Stimulated activated CD4-positive, alpha-beta T cell treated with anti-CD3 and anti-CD28 coated beads, Interleukin-12 subunit alpha, Interleukin-12 subunit beta, amount 100 ng/mL, for 24 hours (primary cell): Measurements from ENCODE around the gene CCND1.

Experiments used
- DNase-seq, 2 experiments: peaks; one replicate each; pipeline ENCODE4 v3.0.0-alpha.2; 2020; ENCODE audit warnings: low read depth in 2 of 2

CCND1 gene

DNA sequence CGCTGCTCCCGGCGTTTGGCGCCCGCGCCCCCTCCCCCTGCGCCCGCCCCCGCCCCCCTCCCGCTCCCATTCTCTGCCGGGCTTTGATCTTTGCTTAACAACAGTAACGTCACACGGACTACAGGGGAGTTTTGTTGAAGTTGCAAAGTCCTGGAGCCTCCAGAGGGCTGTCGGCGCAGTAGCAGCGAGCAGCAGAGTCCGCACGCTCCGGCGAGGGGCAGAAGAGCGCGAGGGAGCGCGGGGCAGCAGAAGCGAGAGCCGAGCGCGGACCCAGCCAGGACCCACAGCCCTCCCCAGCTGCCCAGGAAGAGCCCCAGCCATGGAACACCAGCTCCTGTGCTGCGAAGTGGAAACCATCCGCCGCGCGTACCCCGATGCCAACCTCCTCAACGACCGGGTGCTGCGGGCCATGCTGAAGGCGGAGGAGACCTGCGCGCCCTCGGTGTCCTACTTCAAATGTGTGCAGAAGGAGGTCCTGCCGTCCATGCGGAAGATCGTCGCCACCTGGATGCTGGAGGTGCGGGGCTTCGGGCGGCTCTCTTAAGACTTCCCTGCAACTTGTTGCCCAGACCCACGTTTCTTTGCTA is at the start of gene CCND1:
Gene CCND1 (plus strand): TSS at position 162 of the 587 bp plus-strand sequence. CDS start 158 bp downstream, at position 320.
- DNase-seq = no peak

DNA sequence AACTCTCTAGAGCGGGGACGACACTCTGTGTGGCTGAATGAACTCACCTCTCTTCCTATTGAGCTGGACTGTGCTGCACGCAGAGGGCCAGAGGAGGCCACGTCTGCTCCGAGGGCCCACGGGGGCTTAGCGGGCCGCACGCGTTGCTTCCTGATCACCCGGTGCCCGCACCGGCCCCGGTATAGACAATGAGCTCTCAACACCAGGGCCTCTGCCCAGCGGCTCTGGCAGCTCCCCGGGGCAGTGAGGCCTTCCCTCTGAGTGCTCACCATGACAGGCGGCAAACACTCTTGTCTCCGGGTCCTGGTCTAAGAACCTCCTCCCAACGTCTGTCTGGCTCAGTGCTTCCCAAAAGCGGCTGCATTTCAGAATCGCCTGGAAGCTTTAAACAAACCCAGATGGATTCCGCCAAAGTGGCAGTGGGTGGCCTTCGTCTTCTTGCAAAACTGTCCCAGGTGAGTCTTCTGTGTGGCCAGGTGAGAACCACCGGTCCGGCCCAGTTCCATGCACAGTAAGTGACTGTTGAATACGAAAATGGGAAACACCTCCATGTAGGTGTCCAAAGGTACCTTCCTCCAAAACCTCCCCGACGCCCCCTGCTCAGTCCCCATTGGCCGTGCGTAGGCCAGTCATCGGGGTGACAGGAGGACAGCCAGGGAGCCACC is 47.8 kb upstream of the CCND1 start:
- DNase-seq = no peak

DNA sequence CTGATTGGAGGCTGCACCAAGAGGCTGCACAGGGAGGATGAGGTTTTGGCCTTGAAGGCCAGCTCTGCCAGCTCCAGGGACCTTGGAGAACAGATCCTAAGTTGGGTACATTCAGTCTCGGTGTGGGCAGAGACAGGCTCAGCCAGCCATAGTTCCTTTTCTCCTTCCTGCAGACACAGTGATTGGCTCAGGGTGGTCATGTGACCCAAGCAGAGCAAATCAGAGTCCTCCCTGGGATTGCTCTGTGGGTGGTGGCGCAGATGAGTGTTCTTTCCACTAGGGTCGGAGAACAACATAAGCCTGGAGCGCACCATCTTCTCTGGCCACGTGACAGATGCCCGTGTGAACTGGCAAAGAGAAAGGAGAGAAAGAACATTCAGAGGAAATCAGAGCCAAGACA is 47.1 kb upstream of the CCND1 start:
- no peak for DNase-seq

DNA sequence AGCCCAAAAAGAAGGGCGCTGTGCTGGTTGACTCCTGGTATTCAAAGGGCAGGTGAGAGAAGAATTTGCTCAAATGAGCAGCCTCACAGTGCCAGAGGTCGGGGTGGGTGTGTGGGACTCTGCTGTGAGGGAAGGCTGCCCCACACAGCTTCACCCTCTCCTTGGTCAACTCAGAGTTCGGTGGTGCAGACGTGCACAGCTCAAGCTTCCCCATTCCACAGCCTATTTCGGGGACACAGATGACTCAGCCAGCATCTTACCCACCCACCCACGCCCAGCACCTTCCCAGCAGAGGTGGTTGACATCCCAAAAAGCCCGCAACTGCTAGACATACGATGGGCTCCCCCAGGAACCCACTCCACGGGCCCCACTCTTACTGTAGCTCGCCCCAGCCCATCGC is 46.5 kb upstream of the CCND1 start:
- DNase-seq = no peak

DNA sequence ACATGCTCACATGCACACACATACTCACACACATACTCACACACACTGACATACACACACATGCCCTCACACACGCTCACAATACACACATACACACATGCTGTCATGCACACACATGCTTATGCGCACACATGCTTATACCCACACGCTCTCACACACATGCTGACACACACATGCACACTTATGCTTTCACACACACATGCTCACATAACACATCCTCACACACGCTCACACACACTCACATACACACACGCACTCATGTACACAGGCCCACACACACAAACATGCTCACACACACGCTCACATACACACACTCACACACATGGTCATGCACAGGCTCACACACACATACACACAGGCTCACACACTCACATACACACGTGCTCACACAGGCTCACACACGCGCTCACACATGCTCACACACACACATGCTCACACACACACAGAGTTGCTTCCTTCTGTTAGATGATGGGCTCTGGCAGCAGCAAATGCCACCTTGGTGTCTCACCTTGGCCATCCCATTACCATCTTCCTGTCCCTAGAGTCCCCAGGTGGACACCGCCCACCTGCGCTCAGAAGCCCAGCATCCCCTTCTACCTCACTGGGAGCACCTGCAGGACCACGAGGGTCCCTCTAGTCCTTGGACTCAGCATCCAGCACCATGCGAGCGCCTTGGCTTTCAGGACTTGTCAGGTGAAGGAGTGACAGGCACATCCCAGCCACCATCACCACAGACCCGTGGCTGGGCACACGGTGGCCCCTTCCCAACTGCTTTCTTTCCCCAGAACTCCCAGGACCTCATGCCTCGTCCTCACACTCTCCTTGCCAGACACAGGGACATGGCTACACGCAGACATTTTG is 44.9 kb upstream of the CCND1 start:
- no peak for DNase-seq

DNA sequence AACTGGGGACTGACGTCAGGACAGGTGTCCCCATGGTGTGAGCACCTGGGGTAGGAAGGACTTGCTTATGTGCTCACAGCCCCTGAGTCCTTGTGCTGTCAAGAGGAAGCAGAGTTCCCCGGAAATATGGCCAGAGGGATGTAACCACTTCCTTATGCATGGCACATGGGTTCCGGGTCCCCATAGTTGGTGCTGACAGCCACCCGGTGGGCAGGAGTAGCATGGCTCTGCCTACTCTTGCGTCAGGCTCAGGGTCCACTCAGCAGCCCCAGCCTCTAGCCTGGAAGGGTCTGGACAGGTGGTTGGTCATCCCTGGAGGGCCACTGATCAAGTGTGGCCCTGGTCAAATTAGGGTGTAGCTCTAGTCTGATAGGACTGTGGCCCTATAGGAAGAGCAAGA is 42.8 kb upstream of the CCND1 start:
- no peak for DNase-seq

DNA sequence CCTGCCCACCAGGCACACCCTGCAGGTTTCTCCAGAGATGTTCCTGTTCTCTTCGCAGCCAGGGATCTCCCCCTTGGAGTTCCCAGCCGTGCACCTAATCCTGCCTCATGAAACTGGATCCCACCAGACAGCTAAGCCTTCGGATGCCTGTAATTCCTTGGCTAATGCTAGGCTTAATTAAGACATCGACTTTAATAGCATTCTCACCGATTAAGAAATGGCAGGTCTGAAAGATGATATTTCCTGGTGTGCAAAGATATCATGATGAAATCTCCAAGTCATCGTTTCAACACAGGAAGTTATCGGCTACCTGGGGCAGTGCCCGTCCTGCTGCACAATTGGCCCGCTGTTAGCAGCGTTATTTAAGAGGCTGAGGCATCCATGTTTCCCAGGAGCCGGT is 41.5 kb upstream of the CCND1 start:
- no peak for DNase-seq

DNA sequence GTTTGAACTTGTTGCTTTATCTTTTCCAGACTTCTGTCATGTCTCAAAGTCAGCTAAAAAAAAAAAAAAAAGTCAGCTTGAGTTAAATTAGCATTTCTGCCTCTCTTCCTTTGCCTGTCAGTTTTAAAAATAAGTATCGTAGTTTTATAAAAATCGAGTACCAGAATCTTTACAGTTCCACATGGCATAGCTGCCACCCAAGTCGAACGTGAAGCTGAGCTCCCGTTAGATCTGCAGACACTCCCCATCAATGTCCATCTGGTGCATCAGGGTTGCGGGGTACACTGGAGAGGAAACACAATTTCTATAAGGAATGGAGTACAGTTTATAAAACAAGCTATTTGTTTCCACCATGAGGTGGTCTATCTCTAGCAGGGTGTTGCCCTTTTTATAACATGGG is 41.0 kb upstream of the CCND1 start:
- DNase-seq = no peak

DNA sequence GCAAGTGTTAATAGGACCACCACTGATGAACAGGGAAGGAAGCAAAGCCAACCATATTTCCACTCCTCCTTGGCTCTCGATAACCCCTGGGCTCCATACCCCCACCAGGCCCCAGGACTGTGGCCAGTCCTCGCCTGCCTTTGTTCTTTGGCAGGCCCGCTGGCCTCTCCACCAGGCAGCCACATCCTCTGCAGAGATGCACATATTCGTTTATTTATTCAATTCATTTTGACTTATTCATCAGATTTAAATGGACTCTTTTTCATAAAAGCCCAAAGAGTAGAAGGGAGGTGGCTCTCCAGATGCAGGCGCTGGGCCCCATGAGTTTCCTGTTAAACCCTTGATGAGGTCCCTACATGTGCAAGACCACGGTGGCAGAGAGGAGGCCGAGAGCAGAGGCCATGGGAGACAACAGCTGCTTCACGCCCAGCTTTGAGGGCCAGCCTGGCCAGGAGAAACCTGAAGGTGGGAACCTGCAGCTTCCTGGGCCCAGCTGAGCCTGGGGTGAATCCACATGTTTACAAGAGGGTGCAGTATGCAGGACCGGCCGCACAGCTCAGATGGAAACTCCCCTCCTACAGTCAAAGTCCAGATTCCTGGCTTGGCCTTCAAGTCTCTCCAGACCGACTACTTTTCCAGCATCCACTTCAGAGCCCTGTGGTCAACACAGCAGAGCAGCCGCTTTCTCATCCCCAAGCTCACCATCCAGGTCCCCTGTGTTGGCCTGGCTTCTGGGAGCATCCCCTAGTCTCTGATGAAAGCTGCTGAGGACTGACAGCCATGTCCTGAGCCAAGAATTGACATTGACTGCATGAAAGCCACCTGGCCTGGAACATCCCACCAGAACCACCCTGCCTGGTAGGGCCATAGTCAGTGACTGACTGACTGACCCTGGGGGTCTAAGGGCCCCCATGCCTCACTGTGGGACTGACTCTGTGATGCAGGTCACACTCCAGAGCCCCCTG is 39.7 kb upstream of the CCND1 start:
- no peak for DNase-seq

DNA sequence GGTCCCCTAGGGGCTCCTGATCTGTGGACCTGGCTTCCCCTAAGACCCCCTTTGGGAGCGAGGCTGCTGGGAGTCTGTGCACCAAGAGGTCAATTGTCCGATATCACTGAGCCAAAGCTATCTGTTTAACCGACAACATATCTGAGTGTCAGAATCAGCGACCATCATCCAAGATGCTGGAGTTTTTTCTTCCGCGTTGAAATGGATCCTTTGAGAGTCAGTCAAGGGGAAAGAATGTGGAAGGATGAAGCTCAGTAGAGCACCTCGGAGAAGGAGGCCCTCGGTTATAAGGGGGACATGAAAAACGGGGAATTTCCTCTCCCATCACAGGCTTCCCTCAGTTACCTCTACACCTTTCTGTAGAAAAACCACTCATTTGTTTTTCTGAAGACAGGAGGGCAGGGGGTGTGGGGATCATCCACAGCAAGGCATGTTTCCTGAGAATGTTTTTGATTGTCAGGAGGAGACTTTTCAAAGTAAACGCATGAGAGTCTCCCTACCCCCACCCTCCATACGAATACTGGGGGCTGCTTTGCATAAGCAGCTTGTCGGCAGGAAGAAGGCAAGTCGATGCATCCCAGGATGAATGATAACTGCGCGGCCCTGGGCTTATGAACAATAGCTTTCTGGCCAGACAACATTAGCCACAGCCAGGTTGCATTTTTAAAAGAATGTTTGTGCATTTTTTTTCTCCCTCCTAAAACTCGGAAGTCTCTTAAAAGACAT is 37.7 kb upstream of the CCND1 start:
- DNase-seq = no peak

DNA sequence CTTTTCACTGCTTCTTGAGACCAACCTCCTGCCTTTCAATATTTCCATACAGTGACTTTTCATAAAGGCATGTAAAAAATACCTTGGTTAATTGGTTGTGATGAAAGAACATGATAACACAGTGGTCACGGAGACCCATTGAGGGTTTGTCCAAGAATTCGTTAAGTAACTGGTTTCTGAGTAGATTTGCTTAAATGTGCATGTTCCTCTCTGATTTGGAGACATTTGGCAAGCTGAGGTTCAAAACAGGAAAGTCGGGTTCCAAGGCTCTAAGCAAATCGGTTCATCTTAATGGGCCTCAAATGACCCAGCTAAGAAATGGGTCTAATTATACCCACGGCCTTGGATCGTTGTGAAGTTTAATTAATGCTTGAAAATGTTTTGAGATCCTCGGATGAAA is 36.9 kb upstream of the CCND1 start:
- no peak for DNase-seq

DNA sequence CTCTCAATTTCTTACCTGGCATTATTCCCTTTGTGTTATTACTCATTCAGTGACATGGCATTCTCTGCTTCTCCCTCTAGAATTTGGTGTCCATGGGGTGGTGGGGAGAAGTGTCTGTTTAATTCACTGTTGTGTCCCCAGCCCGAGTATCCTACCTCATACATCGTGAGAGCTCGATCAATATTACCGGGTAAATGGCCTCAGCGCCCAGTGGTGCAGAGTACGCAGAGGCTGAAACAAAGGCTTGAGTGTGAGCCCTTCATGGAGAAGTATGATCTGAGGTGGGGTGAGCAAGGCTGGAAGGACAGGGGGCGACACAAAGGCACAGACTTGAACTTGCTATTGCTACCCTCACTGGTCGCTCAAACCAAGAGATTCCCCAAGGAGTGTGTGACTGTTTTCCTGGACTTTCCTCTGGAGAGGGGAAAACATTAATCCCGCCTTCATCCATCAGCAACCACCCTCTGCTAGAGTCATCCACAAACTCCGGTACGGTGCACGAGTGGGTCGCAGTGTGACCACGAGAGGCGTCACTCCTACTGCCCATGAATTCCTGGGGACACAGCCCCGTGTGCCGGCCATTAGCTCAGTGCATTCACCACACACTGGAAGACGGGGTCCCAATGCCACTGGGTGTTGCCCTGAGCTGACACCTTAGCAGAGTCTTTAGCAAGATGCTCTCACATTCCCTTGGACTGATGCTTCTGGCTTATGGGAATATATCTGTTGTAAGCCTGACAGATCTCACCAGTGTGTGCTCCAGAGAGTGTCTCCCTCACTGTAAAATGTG is 35.0 kb upstream of the CCND1 start:
- no peak for DNase-seq

DNA sequence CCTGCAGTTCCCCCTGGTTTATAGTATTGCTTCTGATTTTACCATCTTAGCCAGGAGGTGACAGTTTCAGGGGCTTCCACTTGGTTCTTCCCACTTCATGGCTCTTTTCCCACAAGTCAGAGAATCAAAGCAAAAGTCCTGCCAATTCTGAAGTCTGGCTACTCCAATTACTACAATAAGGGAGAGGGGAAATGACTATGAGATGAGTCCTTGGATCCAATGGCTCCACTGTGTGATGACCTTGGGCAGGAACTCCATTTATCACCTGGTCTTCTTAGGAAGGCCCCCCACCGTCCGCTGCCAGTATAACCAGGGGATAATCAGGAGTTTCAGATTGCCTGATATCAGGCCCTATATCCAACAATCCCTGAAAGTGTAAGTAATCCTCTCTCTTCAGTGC is 31.6 kb upstream of the CCND1 start:
- DNase-seq = no peak

DNA sequence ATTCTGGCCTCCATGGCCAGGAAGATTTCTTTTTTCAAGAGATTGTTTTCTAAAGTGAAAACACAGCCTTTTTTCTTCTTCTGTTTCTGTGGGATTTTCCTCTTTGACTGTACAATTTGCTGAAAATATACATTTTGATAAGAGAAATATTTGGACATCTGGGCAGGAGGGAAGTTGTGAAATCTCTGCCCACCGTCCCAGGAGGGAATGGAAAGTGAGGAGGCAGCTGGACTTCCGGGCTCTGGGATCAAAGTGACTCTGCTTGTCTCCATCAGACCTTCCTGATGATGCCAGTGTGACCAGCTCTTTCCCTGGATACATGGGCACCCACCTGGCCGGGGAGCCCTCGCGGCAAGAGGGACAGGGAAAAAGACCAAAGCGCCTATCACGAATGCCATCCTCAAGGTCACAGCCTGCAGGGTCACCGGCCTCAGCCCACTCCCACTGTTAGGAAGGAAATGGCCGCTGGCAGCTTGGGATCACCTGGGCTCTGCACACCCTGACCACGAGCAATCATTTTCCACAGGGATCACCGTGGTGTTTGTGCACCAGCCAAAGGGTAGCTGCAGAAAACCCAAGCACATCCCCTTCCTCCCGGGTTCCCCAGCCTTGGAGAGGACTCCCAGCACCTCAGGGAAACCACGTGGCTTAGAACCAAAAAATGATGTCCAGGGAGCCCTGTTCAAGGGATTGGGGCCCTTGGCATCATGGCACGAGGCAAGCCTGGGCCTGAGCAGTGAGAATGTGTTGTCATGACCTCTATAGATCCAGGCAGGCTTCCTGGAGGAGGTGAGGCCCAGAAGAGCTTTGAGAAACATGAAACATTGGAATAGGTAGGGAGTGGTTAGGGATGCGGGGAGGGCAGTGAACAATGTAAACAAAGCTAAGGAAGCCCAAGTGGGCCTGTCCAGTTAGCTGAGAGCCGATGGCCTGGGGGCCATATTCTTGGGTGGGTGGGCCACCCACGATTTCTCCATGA is 29.1 kb upstream of the CCND1 start:
- no peak for DNase-seq

DNA sequence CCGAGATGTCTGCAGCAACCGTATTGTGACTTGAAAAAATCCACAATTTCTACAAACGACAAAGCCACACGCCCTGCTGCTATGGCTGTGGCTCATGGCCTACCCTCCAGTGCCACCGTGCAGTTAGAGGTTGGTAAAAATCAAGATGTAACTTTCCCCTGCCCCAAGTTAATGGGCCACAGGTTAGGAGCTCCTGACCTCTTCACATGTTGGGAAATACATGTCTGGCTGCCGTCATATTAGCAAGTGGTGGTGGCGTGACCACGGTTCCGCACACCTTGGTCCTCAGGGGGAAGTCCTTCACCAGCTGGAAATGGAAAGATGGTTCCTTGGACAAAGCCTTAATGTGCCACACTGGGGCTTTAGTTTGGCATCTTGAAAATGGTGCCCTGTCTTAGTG is 27.4 kb upstream of the CCND1 start:
- no peak for DNase-seq

DNA sequence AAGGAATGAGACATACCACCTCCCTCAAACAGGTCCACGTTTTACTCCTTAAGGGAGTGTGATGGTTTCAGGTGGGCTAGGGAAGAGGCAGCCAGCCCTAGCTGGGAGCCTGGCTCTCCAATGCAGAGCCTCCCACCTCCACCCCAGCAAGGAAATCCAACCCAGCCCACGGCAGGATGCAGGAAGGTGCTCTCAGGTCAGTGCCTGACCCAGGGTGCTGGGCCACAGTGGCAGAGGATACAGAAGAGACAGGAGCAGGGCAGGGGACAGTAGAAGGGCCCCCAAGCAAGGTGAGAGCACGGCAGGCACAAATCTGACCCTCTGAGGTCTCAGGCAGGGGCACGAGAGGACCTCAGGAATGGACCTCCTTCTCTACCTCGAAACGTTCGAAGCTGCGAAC is 26.9 kb upstream of the CCND1 start:
- DNase-seq = no peak

DNA sequence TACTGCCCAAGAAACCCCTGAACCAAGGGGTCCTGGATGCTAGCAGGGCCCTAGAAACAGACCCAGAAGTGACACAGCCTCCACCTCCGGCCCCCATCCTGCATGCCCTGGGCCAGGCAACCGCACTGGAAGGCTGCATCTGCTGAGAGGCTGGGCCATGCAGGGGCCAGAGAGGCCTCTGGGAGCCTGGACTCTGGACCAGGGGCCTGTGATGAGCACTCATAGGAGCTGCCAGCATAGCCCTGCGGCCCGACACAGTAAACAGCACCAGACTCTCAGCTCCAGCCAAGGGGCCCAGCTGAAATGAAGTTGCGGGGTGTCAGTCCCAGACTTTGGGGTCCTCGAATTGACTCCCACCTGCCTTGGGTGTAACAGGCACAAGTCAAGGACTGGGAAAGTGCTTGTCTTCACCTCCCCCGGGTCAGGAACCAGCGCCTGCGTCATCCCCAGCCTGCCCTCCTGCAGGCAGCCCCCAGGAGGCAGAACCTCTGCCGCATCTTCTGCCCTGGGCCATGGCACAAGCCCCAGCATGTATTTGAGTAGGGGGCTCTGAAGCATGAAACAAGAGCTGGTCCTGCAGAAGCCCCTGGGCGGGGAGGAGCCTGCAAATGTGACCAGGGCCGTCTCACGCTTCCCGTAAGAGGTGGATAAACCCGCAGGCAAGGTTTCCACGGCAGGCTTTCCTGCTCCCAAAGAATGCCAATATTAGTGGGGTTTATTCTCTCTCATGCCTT is 25.2 kb upstream of the CCND1 start:
- no peak for DNase-seq

DNA sequence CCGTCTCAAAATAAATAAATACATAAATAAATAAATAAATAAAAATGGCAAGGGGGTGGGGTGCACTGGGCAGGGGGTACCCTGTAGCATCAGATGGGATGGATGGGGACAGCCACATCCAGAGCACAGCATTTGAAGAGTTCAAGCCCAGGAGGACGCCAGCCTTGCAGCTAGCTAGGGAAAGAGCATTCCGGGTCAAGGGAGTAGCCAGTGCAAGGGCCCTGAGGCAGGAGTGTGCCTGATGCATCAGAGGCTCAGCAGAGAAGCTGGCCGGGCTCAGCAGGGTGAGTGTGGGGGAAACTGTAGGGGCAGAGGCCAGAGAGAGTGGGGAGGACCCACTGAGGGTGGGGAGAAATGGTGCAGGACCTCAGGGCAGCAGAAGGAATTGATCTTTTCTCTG is 23.7 kb upstream of the CCND1 start:
- no peak for DNase-seq
